Globus pallidus (tissue), 1 donor: ENCODE results near the gene KMT2A.
A peak's percentile ranks its signal among the peaks of the same experiment; 100 is the strongest.

Experiments used
- DNase-seq: peaks from one replicate; pipeline ENCODE4 v3.0.0-alpha.2; 2015; ENCODE audit warnings: low spot score

Gene KMT2A

GRCh38 chr11:118488480-118489109 lies 52.3 kb downstream of the KMT2A start:
- peak; percentile 80 for DNase-seq

- DNase-seq: no peak
Measured at GRCh38 chr11:118491041-118491440, 54.7 kb downstream of the KMT2A start.

GRCh38 chr11:118497831-118498230 lies 61.5 kb downstream of the KMT2A start:
- no peak for DNase-seq

- DNase-seq: no peak
Measured at GRCh38 chr11:118503216-118503615, 66.9 kb downstream of the KMT2A start.

GRCh38 chr11:118511601-118512000 lies 75.3 kb downstream of the KMT2A start:
- DNase-seq: no peak

GRCh38 chr11:118514103-118514502 lies 77.8 kb downstream of the KMT2A start:
- DNase-seq: no peak

- DNase-seq: no peak
Measured at GRCh38 chr11:118519549-118519948, 83.3 kb downstream of the KMT2A start.

GRCh38 chr11:118521892-118522311 lies 85.6 kb downstream of the KMT2A start:
- no peak for DNase-seq

- no peak for DNase-seq
Measured at GRCh38 chr11:118522571-118523072, 86.3 kb downstream of the KMT2A start.

- DNase-seq: no peak
Measured at GRCh38 chr11:118524356-118524755, 88.1 kb downstream of the KMT2A start.

GRCh38 chr11:118524757-118525470 lies 88.6 kb downstream of the KMT2A start:
- no peak for DNase-seq

- DNase-seq: no peak
Measured at GRCh38 chr11:118526688-118527087, 90.4 kb downstream of the KMT2A start.

GRCh38 chr11:118527109-118527508 lies 90.8 kb downstream of the KMT2A start, which contains the start of gene TTC36:
TSS of gene TTC36 (plus strand) at chr11:118527474. CDS start at chr11:118527495, 21 bp downstream.
- no peak for DNase-seq

- no peak for DNase-seq
Measured at GRCh38 chr11:118528511-118528910, 92.2 kb downstream of the KMT2A start.

- no peak for DNase-seq
Measured at GRCh38 chr11:118529584-118530175, 93.4 kb downstream of the KMT2A start.

GRCh38 chr11:118530180-118530682 lies 93.9 kb downstream of the KMT2A start:
- DNase-seq: no peak

- DNase-seq: peak; percentile 57
Measured at GRCh38 chr11:118530683-118531596, 94.6 kb downstream of the KMT2A start, which contains the start of gene TMEM25. TSS of gene TMEM25 (plus strand) at chr11:118531192. CDS start at chr11:118531802, 610 bp downstream.

GRCh38 chr11:118531597-118532084 lies 95.3 kb downstream of the KMT2A start:
- DNase-seq: peak; percentile 13

GRCh38 chr11:118532091-118532490 lies 95.8 kb downstream of the KMT2A start:
- DNase-seq: no peak

GRCh38 chr11:118532852-118533768 lies 96.8 kb downstream of the KMT2A start:
- DNase-seq: no peak
